ENCODE measurements around the gene HSPB6.
A peak's percentile ranks its signal among the peaks of the same experiment; 100 is the strongest.

Gene HSPB6

DNA sequence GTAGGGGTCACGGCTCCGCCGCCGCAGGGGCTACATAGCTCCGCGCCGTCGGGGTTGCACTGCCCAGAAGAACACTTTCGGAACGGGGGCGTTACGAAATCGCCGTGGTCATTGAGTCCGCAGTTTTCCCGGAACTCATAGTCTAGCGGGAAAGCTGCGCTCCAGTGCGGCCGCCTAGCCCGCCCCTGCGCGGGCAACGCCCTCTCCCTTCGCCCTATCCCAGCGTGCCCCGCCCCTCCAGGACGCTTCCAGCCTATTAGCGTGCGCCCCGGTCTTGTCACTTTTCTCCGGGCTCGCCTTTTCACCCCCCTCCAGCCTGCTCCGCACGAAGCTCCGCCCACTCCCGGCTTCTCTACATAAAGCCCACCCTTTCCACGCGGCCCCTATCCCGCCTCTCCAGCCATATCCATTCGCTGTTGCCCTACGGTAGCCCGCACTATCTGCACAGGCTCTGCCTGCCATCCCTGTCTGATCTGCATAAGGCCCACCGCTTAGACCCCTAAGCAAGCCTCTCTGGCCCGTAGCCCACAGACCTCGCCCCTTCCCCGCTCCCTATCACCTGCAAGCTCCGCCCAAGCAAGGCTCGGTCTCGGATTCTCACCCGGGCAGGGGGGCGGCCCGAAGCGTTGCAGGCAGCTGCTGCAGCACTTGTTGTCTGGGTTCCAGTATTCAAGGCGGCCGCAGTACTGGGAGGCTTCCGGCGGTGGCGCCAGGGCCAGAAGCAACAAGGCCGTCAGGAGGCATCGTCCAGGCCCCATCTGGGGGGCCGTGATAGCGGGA lies 16.2 kb downstream of the HSPB6 start:
- Histone ChIP-seq H3K27ac (peak overlapping the region; percentile 69 to 87), H3K4me3 (peak overlapping the region; percentile 77)
- TF ChIP-seq, protein P1, sequence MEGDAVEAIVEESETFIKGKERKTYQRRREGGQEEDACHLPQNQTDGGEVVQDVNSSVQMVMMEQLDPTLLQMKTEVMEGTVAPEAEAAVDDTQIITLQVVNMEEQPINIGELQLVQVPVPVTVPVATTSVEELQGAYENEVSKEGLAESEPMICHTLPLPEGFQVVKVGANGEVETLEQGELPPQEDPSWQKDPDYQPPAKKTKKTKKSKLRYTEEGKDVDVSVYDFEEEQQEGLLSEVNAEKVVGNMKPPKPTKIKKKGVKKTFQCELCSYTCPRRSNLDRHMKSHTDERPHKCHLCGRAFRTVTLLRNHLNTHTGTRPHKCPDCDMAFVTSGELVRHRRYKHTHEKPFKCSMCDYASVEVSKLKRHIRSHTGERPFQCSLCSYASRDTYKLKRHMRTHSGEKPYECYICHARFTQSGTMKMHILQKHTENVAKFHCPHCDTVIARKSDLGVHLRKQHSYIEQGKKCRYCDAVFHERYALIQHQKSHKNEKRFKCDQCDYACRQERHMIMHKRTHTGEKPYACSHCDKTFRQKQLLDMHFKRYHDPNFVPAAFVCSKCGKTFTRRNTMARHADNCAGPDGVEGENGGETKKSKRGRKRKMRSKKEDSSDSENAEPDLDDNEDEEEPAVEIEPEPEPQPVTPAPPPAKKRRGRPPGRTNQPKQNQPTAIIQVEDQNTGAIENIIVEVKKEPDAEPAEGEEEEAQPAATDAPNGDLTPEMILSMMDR (IDR thresholded peaks at IDR 0.05) = no peak
- peak; percentile 99 for DNase-seq (ENCODE audit: low spot score)

- peak overlapping the region; percentile 69 to 87 for H3K27ac ChIP-seq
- TF ChIP-seq, protein P1 (IDR thresholded peaks at IDR 0.05) = no peak
- DNase-seq (ENCODE audit: low spot score) = no peak
- H3K4me3 ChIP-seq = peak overlapping the region; percentile 77
These were observed 16.8 kb downstream of the HSPB6 start for GRCh38 chr19:35740108-35740422.

DNA sequence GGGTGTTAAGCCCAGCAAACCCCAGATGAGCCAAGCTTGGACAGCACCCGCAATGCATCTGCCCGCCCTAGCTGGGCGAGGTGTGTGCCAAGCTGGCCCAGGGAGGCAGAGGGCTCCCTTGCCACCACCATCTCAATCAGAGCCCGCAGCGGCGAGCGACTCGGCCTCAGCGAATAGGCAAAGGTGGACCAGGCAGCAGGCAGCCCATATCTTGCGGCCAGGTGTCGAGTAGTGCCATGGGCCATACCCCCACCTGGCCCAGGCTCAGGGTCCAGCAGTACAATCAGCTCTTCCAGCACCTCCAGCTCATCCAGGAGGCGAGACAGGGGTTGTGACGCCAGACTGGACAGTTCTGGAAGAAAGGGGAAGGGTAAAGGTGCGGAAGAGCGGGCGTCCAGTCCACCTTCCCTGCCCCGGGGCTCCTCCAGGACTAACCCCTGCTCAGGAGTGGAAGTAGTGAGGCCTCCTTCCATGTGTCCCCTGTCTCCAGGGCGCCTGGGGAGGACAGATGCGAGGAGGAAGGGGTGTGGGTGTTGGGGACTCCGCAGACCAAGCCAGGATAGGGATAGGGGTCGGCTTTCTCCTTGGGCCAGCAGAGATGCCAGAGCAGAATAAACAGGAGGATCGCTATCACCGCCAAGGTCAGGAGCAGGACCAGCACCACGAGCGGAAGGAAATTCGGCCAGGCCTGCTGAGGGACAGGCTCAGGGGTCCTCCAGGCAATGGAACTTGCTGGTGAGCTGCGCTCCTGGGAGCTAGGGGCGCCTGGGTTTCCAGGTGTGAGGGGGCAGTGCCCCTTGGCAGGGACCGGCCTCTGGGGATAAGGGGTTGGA lies 17.3 kb downstream of the HSPB6 start:
- TF ChIP-seq, protein P1 (IDR thresholded peaks at IDR 0.05) = no peak

GRCh38 chr19:35738887-35739229 lies 18.0 kb downstream of the HSPB6 start:
- H3K27ac ChIP-seq = no peak overlapping the region
- DNase-seq (ENCODE audit: low spot score) = no peak
- TF ChIP-seq, protein P1 (IDR thresholded peaks at IDR 0.05) = no peak

More for the DNA sequence above, 17.3 kb downstream of the HSPB6 start:
- H3K4me3 ChIP-seq = peak overlapping the region; percentile 77
- H3K27ac ChIP-seq = peak overlapping the region; percentile 69 to 87
- no peak for DNase-seq (ENCODE audit: low spot score)

DNA sequence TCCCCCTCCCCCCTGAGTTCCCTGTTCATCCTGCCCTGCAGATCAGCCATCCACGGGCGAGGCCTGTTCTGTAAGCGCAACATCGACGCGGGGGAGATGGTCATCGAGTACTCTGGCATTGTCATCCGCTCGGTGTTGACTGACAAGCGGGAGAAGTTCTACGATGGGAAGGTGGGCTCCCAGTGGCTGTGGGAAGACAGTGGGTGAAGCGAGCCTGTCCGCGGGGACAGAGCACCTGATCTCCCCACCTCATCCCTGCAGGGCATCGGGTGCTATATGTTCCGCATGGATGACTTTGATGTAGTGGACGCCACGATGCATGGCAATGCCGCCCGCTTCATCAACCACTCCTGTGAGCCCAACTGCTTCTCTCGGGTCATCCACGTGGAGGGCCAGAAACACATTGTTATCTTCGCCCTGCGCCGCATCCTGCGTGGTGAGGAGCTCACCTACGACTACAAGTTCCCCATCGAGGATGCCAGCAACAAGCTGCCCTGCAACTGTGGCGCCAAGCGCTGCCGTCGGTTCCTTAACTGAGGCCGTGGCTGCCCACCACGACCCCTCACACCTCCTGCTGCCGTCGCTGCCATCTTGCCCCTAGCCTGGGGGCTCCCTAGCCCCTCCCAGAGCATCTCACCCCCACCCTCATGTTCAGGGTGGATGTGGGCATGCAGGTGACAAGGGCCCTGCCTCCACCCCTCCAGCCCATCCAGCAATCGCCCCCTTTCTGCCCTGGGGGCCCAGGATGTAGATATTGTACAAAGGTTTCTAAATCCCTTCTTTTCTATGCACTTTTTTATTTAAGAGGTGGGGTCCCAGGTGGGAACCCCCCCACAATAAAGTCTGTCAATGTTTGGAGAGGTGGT lies 18.6 kb downstream of the HSPB6 start:
- DNase-seq (ENCODE audit: low spot score) = no peak
- H3K4me3 ChIP-seq = no peak overlapping the region
- H3K27ac ChIP-seq = no peak overlapping the region
- TF ChIP-seq, protein P1 (IDR thresholded peaks at IDR 0.05) = no peak

More at GRCh38 chr19:35738887-35739229, 18.0 kb downstream of the HSPB6 start:
- H3K4me3 ChIP-seq = no peak overlapping the region

- DNase-seq (ENCODE audit: low spot score) = no peak
- TF ChIP-seq, protein P1 (IDR thresholded peaks at IDR 0.05) = no peak
- no peak overlapping the region for H3K4me3 ChIP-seq
- no peak overlapping the region for H3K27ac ChIP-seq
These were observed 19.6 kb downstream of the HSPB6 start for GRCh38 chr19:35736913-35737886.
